Endothelial cell (in vitro differentiated cells): ENCODE results near the gene FNDC1. TPM values are rescaled to one million over a fixed set of nuclear protein-coding genes. Genes with fewer than 3 reads are reported as not detected.
A peak's percentile ranks its signal among the peaks of the same experiment; 100 is the strongest.

Experiments
- DNase-seq: peaks from one replicate; pipeline ENCODE4 v3.0.0; 2021; ENCODE audit warnings: low spot score
- H3K27ac Mint-ChIP-seq: one replicate; pipeline ENCODE4 v1.8.0; 2021; ENCODE audit warnings: mixed read lengths, inconsistent platforms; ENCODE audit not compliant: unreplicated experiment
- H3K27me3 Mint-ChIP-seq: one replicate; pipeline ENCODE4 v1.8.0; 2021; ENCODE audit warnings: mild to moderate bottlenecking, moderate library complexity, mixed read lengths, inconsistent platforms; ENCODE audit not compliant: unreplicated experiment
- H3K36me3 Mint-ChIP-seq: one replicate; pipeline ENCODE4 v1.8.0; 2021; ENCODE audit warnings: mild to moderate bottlenecking, low read depth, mixed read lengths, inconsistent platforms; ENCODE audit not compliant: unreplicated experiment
- H3K4me1 Mint-ChIP-seq: one replicate; pipeline ENCODE4 v1.8.0; 2021; ENCODE audit warnings: mild to moderate bottlenecking, mixed read lengths, inconsistent platforms; ENCODE audit not compliant: unreplicated experiment
- H3K4me3 Mint-ChIP-seq: one replicate; pipeline ENCODE4 v1.8.0; 2021; ENCODE audit warnings: mild to moderate bottlenecking, mixed read lengths, inconsistent platforms; ENCODE audit not compliant: unreplicated experiment
- H3K9me3 Mint-ChIP-seq: one replicate; pipeline ENCODE4 v1.8.0; 2021; ENCODE audit warnings: mixed read lengths, inconsistent platforms; ENCODE audit not compliant: unreplicated experiment
- CTCF ChIP-seq: fragments of 200-600 bp; sonication (generic); IDR thresholded peaks from one replicate; pipeline ENCODE4 v1.5.0; 2021; ENCODE audit warnings: antibody characterized with exemption; ENCODE audit not compliant: unreplicated experiment
- total RNA-seq: library from RNA; stranded (reverse); fragmentation: NEBNext Ultra II Directional; extraction: Animal tissue kit (Norgen Biotek cat#: 25700); gene quantifications from one replicate; pipeline ENCODE4 v1.2.1, GENCODE V29; 2021; ENCODE audit not compliant: unreplicated experiment

The FNDC1 gene
- total RNA-seq, 1 donor from 2014 or later = 1.2 TPM

- peak; percentile 22 for TF ChIP-seq CTCF
- peaks cover 3% of the 10 kb centered on the region for H3K27me3 Mint-ChIP-seq
- H3K4me3 Mint-ChIP-seq = no peak overlapping the region
- H3K4me1 Mint-ChIP-seq = peaks cover 4% of the 10 kb centered on the region
- no peaks in the 10 kb centered on the region for H3K36me3 Mint-ChIP-seq
- no peaks in the 10 kb centered on the region for H3K9me3 Mint-ChIP-seq
- H3K27ac Mint-ChIP-seq = no peak overlapping the region
- no peak for DNase-seq
These were observed 44.1 kb upstream of the FNDC1 start for GRCh38 chr6:159125014-159125609.

GRCh38 chr6:159125951-159126352 lies 43.2 kb upstream of the FNDC1 start:
- H3K4me3 Mint-ChIP-seq = no peak overlapping the region
- TF ChIP-seq CTCF = no peak

GRCh38 chr6:159126590-159126989 lies 42.6 kb upstream of the FNDC1 start:
- Mint-ChIP-seq H3K9me3 (no peaks in the 10 kb centered on the region), H3K27ac (no peak overlapping the region), H3K4me1 (peaks cover 4% of the 10 kb centered on the region), H3K4me3 (no peak overlapping the region), H3K36me3 (no peaks in the 10 kb centered on the region), H3K27me3 (peaks cover 3% of the 10 kb centered on the region)
- DNase-seq = no peak
- TF ChIP-seq CTCF = no peak

More at GRCh38 chr6:159125951-159126352, 43.2 kb upstream of the FNDC1 start:
- H3K4me1 Mint-ChIP-seq = peaks cover 4% of the 10 kb centered on the region
- peaks cover 3% of the 10 kb centered on the region for H3K27me3 Mint-ChIP-seq
- no peaks in the 10 kb centered on the region for H3K9me3 Mint-ChIP-seq
- no peak for DNase-seq
- H3K36me3 Mint-ChIP-seq = no peaks in the 10 kb centered on the region
- H3K27ac Mint-ChIP-seq = no peak overlapping the region

GRCh38 chr6:159127701-159128100 lies 41.5 kb upstream of the FNDC1 start:
- H3K4me3 Mint-ChIP-seq = no peak overlapping the region
- no peaks in the 10 kb centered on the region for H3K9me3 Mint-ChIP-seq
- no peak for DNase-seq
- TF ChIP-seq CTCF = no peak
- no peaks in the 10 kb centered on the region for H3K36me3 Mint-ChIP-seq
- no peak overlapping the region for H3K27ac Mint-ChIP-seq
- peaks cover 4% of the 10 kb centered on the region for H3K4me1 Mint-ChIP-seq
- H3K27me3 Mint-ChIP-seq = peaks cover 3% of the 10 kb centered on the region

DNA sequence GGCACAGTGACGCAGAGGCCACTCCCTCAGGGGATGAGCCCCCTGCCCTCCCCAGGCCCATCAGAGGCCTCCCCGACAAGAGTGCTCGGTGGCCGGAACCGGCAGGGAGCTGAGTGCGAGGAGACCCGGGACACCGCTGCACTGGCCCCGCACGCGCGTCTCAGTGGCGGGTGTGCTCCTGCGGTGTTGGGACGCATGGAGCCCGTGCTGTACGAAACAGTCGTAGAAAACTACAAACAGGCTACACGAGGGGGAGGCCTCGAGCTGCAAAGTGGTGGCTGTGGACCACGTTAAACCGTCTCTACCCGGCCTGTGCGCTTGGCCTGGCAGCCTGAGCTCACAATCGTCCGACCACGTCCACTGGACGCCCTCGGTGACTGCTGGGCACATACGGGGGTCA lies 40.2 kb upstream of the FNDC1 start:
- Mint-ChIP-seq H3K4me3 (no peak overlapping the region), H3K9me3 (no peaks in the 10 kb centered on the region), H3K27ac (no peak overlapping the region), H3K4me1 (peaks cover 4% of the 10 kb centered on the region), H3K27me3 (peaks cover 4% of the 10 kb centered on the region), H3K36me3 (no peaks in the 10 kb centered on the region)
- no peak for DNase-seq
- no peak for TF ChIP-seq CTCF
